AG04450 (cell line): ENCODE data around the gene UCMA. TPM values are rescaled to one million over a fixed set of nuclear protein-coding genes. Genes with fewer than 3 reads are reported as not detected.

Source experiments
- CTCF ChIA-PET: fragments of 300-600, 350-600 bp; formaldehyde crosslinking; extraction: SDS; loops from one replicate; lab custom pipeline; 2022; ENCODE audit warnings: antibody characterized with exemption, inconsistent platforms; lab: Charles Lee
- POLR2A ChIA-PET: fragments of 350-600 bp; formaldehyde crosslinking; extraction: SDS; loops from one replicate; lab custom pipeline; 2021; ENCODE audit warnings: antibody characterized with exemption, inconsistent platforms; lab: Yijun Ruan, JAX
- DNase-seq: peaks from one replicate; pipeline ENCODE4 v3.0.0-alpha.2; 2011; ENCODE audit warnings: low read depth, low spot score
- H3K27ac ChIP-seq: one replicate; pipeline ENCODE4 v1.5.1; 2012; ENCODE audit warnings: low read depth, low read length, control low read depth
- H3K27me3 ChIP-seq: one replicate; pipeline ENCODE4 v1.6.0; 2012; ENCODE audit warnings: low read length; ENCODE audit not compliant: control insufficient read depth, insufficient read depth
- H3K4me3 ChIP-seq: 2 replicates; pipeline ENCODE4 v1.5.1; 2011; ENCODE audit warnings: mild to moderate bottlenecking, low read depth, low read length, control low read depth
- H3K9me3 ChIP-seq: 2 replicates; pipeline ENCODE4 v1.5.1; 2012; ENCODE audit warnings: low read length; ENCODE audit not compliant: control insufficient read depth, insufficient read depth
- polyA plus RNA-seq: library from polyadenylated mRNA; depleted of rRNA; stranded (reverse); fragments of >200 nt; gene quantifications from 2 replicates; pipeline ENCODE4 v1.2.3, GENCODE V29; 2011
- TF ChIP-seq, protein P1 (sequence below): IDR thresholded peaks from 2 replicates; pipeline ENCODE4 v1.5.1; 2011; ENCODE audit warnings: low read depth, low read length, control low read depth, inconsistent platforms

Gene UCMA
- polyA plus RNA-seq, 1 experiment, result not detected

GRCh38 chr10:13187135-13187534 is 47.0 kb downstream of the UCMA start:
- CTCF ChIA-PET, result interaction anchor here (1.4 kb wide), 2 partner anchors 19 to 85 kb away, joined by 3 to 4 read pairs; no protein-coding TSS in a partner anchor
- TF ChIP-seq, protein P1, sequence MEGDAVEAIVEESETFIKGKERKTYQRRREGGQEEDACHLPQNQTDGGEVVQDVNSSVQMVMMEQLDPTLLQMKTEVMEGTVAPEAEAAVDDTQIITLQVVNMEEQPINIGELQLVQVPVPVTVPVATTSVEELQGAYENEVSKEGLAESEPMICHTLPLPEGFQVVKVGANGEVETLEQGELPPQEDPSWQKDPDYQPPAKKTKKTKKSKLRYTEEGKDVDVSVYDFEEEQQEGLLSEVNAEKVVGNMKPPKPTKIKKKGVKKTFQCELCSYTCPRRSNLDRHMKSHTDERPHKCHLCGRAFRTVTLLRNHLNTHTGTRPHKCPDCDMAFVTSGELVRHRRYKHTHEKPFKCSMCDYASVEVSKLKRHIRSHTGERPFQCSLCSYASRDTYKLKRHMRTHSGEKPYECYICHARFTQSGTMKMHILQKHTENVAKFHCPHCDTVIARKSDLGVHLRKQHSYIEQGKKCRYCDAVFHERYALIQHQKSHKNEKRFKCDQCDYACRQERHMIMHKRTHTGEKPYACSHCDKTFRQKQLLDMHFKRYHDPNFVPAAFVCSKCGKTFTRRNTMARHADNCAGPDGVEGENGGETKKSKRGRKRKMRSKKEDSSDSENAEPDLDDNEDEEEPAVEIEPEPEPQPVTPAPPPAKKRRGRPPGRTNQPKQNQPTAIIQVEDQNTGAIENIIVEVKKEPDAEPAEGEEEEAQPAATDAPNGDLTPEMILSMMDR, result no peak
- no peak for DNase-seq
- Histone ChIP-seq H3K4me3 (no peak overlapping the region), H3K27ac (no peak overlapping the region), H3K9me3 (no peaks in the 10 kb centered on the region), H3K27me3 (no peaks in the 10 kb centered on the region)
- POLR2A ChIA-PET, result no interaction called here

DNA sequence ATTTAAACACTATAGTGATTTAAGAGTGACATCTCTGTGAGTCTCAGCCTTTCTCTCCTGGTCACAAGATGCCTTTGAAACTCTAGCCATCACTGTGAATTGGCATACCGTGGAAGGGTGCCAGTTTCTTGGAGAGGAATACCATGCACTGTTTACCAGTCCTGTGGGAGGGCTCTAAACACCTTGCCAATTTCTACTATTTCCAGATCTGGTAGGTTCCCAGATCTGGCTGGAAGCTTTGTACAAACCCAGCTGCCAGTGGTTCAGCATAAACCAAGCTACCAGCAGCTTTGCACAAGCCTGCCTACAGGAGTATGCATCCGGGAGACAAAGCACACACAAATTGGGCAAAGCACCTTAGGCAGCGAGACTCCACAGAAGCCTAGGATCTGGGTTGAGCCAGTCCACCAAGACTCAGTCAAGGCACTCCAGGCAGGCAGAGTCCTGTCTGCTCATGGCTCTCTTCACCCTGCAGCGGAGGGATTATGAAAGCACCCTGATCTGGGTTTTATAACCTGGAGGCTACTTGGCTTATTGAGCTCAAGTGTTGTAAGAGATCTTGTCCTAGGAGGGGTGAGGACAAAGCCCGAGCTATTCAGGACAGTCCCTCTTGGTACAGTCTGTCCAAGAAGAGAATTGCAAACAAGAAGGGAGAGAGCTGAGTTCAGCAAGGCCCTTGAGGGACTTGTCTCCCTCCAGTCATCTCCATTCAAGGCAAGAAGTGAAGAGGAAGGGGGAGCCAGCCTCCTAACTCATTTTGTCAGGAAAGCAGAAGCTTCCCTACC is 49.3 kb downstream of the UCMA start:
- no peak for DNase-seq
- TF ChIP-seq, protein P1, result no peak
- Histone ChIP-seq H3K9me3 (no peaks in the 10 kb centered on the region), H3K4me3 (no peak overlapping the region), H3K27ac (no peak overlapping the region), H3K27me3 (no peaks in the 10 kb centered on the region)
- CTCF ChIA-PET, result interaction anchor here (1.9 kb wide), 1 partner anchor 118 kb away, joined by 4 read pairs; no protein-coding TSS in a partner anchor
- POLR2A ChIA-PET, result no interaction called here

GRCh38 chr10:13184276-13184675 is 49.9 kb downstream of the UCMA start:
- TF ChIP-seq, protein P1, result no peak
- no peaks in the 10 kb centered on the region for H3K9me3 ChIP-seq
- DNase-seq, result no peak
- CTCF ChIA-PET, result no interaction called here
- POLR2A ChIA-PET, result no interaction called here
- no peak overlapping the region for H3K4me3 ChIP-seq
- H3K27me3 ChIP-seq, result no peaks in the 10 kb centered on the region
- no peak overlapping the region for H3K27ac ChIP-seq

- H3K27ac ChIP-seq, result no peak overlapping the region
- POLR2A ChIA-PET, result no interaction called here
- DNase-seq, result no peak
Observed at GRCh38 chr10:13183625-13184024, 50.5 kb downstream of the UCMA start.

GRCh38 chr10:13182424-13182823 is 51.8 kb downstream of the UCMA start:
- CTCF ChIA-PET, result no interaction called here
- no peaks in the 10 kb centered on the region for H3K27me3 ChIP-seq
- no peak overlapping the region for H3K4me3 ChIP-seq
- H3K27ac ChIP-seq, result no peak overlapping the region
- TF ChIP-seq, protein P1, result no peak
- no peak for DNase-seq
- no peaks in the 10 kb centered on the region for H3K9me3 ChIP-seq
- POLR2A ChIA-PET, result no interaction called here

More at GRCh38 chr10:13183625-13184024, 50.5 kb downstream of the UCMA start:
- Histone ChIP-seq H3K9me3 (no peaks in the 10 kb centered on the region), H3K27me3 (no peaks in the 10 kb centered on the region), H3K4me3 (no peak overlapping the region)
- CTCF ChIA-PET, result no interaction called here
- TF ChIP-seq, protein P1, result no peak
